OCI-M2 (cell line): ENCODE measurements around the gene ERMN.
"Not testable (repeated sequence)": the region's sequence is repeated elsewhere in the genome, so short reads cannot be mapped to it uniquely, and the experiment has no call there.

Experiments
- DNase-seq: peaks from one replicate; lab custom pipeline; 2025; ENCODE audit not compliant: unreplicated experiment; lab: John Stamatoyannopoulos, UW

The ERMN gene

GRCh38 chr2:157325786-157326185, at the start of gene ERMN:
TSS of gene ERMN (minus strand) at chr2:157325824. CDS start at chr2:157325642, 182 bp downstream.
- no peak for DNase-seq

GRCh38 chr2:157375384-157375783, 49.8 kb upstream of the ERMN start:
- no peak for DNase-seq

- not testable (repeated sequence) for DNase-seq
Measured at GRCh38 chr2:157368508-157368907, 42.9 kb upstream of the ERMN start.

DNA sequence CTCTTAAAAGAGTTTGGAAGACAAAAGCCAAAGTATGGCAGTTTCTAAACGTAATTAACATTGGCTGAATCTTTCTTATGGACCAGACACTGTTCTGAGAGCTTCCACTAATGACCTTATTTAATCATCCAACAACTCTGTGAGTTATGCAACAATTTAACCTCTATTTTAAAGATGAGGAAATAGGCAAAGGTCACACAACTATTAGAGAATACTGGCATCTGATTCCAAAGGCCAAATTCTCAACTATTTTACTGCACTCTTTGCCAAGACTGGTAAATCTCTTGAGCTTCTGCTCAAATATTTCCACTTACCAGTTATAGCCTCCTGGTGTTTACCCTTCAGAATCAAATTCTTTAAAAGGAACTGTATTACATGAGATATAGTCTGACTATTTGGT, 42.1 kb upstream of the ERMN start:
- no peak for DNase-seq

DNA sequence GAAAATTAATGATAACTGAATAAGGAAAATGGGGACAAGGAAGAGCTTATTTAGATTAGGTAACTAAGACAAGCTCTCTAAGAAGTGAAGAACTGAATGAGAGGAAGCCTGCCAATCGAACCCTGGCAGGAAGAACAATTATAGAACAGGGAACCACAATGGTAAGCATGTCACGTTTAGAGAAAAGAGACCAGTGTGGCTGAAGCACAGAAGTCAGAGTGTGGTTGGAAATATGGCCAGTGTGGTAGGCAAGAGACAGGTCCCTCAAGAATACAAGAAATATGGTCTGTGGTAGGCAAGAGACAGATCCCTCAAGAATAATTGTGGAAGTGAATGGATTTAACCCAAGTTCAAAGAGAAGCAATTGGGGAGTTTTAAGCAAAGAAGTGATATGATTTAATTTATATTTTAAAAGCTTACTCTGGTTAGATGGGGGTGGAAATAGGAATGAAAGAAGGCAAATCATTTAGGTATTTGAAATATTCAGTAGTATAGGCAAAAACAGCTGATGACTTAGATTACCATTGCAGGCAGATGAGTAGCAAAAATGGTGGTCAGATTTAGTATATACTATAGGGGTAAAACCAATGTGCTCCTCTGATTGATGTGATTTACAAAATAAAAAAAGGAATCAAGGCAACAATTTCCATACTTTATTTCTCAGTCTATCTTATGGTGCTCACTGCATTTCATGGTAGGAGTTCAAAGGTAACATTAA, 38.8 kb upstream of the ERMN start:
- DNase-seq, result no peak

DNA sequence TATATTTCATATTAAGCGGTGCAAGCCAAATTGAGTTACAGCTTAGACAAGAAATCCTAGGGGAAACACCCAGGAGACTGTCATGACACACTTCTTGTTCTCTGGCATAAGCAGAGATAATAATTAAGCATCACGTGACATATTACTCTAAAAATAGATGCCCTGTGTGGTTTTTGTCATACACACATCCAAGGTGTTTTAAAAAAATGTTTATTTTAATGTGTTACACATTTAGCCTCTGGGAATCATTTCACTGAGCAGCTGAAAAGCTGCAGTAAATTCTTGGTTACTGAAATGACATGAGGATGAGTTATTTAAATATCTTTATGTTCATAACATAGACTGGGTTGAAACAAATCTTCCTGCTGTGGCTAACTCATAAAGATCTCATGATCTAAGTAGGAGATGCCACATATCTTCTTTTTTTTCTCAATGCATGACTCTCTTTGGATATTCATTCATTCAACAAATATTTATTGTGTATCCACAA, 38.0 kb upstream of the ERMN start:
- DNase-seq, result no peak

GRCh38 chr2:157362627-157363026, 37.0 kb upstream of the ERMN start:
- no peak for DNase-seq

- no peak for DNase-seq
Measured at GRCh38 chr2:157361526-157361925, 35.9 kb upstream of the ERMN start.

GRCh38 chr2:157359628-157360027, 34.0 kb upstream of the ERMN start:
- DNase-seq, result no peak

- no peak for DNase-seq
Measured at GRCh38 chr2:157355618-157356017, 30.0 kb upstream of the ERMN start.

DNA sequence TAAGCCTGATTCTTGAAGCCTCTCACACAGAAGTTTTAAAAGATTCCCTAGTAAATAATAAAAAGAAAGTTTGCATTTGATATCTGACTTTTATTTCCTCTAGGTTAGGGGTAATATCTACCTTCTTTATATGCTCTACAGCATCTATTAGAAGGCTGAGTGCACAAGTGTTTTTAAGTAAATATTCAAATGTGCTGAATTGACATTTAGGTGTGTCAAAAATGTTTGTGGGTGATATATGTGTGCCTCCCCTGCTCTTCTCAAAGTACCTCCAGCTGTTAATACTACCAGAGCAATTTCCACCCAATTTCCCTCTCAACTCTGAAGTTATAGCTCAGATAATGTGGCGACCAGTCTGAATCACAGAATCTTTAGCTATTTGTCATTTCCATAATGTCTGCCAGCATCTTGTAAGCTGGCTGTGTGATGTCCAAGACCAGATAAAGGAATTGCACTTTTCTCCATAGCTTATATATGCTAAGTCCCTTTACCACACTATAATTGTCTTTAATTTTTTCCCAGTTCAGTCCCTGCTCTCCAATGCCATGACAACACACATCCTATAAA, 24.4 kb upstream of the ERMN start:
- DNase-seq, result no peak

DNA sequence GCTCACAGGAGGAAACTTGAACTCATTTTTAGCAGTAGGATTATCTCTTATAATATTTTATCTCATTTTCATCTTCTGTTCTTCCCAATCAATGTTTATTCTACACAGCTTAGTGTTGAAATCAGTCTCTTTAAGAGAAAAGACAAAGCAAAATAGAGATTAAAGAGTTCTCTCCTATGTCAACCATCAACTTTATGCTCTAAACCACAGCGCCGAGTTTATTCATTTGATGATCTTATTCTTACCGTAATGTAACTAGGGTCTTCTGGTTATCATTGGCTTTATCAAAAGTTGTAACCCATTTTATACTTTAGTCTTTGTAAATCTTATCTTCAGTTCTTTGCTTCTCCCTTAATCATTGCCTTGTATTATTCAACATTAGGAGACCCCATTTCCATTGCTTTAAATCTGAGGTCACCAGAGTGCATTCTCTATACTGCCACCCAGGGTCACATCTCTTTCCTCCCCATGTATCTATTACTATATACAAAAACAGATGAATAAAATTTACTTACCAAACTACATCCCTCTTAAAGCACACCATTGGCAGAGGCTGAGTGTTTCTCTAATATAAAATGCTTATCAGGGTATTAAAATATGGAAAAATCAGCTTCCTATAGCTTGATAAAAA, 22.8 kb upstream of the ERMN start:
- no peak for DNase-seq

DNA sequence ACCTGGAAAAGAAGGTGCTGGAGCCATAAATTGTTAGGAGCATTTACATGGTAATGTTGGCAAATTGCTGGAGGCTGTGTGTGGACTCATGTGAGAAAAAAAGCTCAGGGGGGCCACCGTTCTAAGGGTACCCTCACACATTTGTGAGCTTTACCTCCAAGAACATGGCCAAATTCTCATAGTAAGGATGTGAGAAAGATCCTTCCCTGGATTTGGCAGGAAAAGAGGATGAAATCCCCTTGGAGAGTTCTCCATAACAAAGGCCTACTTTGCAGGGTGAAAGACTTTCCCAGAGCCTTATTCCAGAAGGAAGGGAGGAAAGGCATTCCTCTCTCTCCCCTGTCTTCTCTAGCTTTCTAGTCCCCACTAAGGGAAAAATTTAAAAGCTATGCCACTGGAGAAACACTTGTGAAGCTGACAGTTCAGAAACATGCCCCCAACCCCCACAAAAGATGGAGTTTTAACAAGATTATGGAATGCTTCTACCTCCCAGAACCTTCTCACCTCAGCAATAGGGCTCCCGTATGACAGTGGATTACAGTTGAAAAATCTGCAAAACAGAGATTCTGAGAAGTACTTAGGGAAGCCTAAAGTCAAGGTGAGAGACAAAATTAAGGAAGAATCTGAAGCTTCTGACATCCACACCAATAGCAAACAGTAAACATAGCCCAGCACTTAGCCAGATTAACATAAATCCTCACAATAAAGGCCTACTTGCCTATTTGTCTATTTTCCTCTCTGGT, 20.2 kb upstream of the ERMN start:
- DNase-seq, result no peak

DNA sequence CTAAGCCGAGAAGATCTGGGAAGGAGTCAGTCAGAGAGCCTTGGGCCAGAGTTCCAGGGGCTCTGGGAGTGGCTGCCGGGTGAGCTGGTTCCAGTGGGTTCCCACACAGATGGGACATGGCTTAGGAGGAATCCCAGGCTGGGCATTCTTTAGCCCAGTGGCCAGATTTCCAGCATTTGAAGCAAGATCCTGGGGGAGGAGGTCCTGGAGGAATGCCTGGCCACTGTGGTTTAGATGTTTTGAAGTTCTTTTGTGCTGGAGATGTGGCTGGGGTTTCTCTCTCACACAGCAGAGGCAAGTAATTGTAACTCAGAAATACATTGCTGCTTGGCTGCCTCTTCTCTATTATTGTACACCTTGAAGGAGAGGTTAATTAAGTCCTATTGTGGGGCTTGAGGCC, 15.8 kb upstream of the ERMN start:
- DNase-seq, result not testable (repeated sequence)

DNA sequence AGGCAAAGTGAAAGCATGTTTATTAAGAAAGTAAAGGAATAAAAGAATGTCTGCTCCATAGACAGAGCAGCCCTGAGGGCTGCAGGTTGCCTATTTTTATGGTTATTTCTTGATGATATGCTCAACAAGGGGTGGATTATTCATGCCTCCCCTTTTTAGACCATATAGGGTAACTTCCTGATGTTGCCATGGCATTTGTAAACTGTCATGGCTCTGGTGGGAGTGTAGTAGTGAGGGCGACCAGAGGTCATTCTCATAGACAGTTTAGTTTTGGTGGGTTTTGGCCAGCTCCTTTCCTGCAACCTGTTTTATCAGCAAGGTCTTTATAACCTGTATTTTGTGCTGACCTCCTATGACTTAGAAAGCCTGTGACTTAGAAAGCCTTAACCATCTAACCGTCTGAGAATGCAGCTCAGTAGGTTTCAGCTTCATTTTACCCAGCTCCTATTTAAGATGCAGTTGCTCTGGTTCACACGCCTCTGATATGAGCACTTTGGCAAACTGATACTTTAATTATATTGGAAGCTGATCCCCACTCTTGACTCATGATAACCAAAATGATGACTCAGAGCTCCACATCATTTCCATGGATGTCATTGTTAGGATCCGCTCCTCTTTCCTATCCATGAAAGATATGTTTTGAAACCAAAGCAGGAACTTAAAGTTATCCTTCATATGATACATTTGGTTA, 14.5 kb upstream of the ERMN start:
- no peak for DNase-seq

- DNase-seq, result no peak
Measured at GRCh38 chr2:157337978-157338377, 12.4 kb upstream of the ERMN start.

DNA sequence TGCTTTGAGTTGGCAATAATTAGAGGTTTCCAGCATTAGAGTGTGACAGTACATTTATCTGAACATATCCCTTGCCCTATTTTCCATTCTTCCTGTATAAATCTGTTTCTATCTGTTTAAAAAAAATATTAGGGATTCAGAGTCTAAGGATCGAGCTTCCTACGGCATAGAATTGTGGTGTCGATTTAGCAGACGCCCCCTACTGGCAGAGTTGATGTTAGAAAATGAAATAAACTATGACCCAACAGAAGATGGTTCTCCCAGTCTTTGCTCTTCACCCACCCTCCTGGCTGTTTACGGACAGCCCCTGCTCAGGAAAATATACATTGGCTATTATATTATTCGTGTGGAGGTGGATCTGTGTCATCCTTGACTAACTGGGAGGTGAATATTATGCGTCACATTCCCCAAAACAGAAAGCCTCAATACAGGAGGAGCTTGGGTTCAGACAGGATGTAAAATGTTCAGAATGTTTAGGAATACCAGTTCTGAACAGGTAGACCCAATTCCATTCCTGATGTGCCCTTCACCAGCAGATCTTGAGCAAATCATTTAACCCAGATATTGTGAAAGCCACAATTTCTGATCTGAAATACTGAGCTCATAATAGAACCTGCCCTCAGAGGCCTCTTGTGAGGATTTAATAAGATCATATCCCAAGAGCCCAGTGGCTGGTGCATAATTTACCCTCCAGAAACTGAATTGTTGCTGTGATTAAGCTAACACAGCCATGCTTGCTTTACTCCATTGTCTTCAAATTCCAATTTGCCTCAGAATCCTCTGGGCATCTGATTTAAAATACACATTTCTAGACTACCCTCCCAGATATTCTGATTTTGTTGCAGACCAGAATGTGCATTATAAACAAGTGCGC, 10.8 kb upstream of the ERMN start:
- no peak for DNase-seq

DNA sequence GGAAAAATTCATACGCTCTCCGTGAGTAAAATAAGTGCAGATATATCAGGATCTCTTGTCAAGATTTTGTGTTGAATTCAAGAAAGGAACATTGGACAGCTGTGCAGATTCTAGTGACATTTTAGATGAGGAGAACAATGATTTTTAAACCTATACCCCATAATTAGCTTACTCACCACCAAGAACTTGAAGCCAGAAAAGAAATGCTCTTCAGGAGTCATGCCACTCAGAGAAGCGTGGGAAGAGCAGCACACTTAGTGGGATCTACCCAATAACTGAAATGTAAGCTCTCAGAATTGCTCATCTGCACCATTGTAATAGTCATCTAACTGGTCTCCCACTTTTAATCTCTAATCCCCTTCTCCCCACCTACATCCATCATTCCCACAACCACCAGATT, 9.2 kb upstream of the ERMN start:
- no peak for DNase-seq

GRCh38 chr2:157334335-157334734, 8.7 kb upstream of the ERMN start:
- no peak for DNase-seq
